Suprapubic skin (tissue), 3 donors: Measurements from ENCODE around the gene COL19A1.
"Not testable (repeated sequence)": the region's sequence is repeated elsewhere in the genome, so short reads cannot be mapped to it uniquely, and the experiment has no call there.

Experiments
- CTCF ChIP-seq, 2 donors: fragments of 200-600 bp in 1 of 2; fragments of 450-650 bp in 1 of 2; sonication (generic) in 1 of 2; IDR thresholded peaks; one replicate each; pipeline ENCODE4 v1.5.1; 2016 to 2019; ENCODE audit warnings: antibody characterized with exemption in 2 of 2, mild to moderate bottlenecking in 1 of 2, moderate library complexity in 1 of 2
- POLR2A ChIP-seq, 2 donors: fragments of 450-650 bp; IDR thresholded peaks; one replicate each; pipeline ENCODE4 v1.6.1; 2017; ENCODE audit warnings: antibody characterized with exemption in 2 of 2, mild to moderate bottlenecking in 2 of 2, moderate library complexity in 2 of 2

GRCh38 chr6:69965974-69966373, 99.6 kb downstream of the COL19A1 start:
- TF ChIP-seq CTCF, POLR2A (IDR thresholded peaks at IDR 0.05): not testable (repeated sequence)
